ENCODE results near the gene ZNF432. TPM values are rescaled to one million over a fixed set of nuclear protein-coding genes. Genes with fewer than 3 reads are reported as not detected.
"Not testable (repeated sequence)": the region's sequence is repeated elsewhere in the genome, so short reads cannot be mapped to it uniquely, and the experiment has no call there.

ZNF432 gene
- total and polyA plus RNA-seq, 7 donors, result 3.1 to 6.6 (median 4.4) TPM

DNA sequence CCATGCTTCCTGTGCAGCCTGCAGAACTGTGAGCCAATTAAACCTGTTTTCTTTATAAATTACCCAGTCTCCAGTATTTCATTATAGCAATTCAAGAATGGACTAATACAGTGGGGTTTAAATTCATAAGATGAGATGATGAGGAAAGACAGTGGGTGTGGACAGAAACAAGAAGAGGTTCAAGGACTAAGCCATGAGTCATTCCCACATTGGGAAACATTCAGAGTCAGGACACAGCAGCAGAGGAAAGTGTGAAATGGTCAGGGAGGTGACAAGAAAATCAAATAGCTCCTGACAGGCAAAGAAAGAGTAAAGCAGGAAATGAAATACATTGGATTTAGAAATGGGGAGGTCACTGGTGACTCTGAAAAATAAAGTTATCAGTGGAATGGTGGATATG, 37.8 kb upstream of the ZNF432 start:
- Histone ChIP-seq H3K27ac (no peak overlapping the region), H3K4me3 (no peak overlapping the region), H3K4me1 (no peaks in the 10 kb centered on the region), H3K27me3 (ENCODE audit: insufficient read depth in 3 of 3, low read length in 2 of 3) (no peaks in the 10 kb centered on the region), H3K9me3 (peaks cover 10% of the 10 kb centered on the region), H3K36me3 (ENCODE audit: insufficient read depth in 1 of 2, low read depth in 1 of 2) (peaks cover 9 to 57% of the 10 kb centered on the region in 2 donors)
- TF ChIP-seq, protein P1, sequence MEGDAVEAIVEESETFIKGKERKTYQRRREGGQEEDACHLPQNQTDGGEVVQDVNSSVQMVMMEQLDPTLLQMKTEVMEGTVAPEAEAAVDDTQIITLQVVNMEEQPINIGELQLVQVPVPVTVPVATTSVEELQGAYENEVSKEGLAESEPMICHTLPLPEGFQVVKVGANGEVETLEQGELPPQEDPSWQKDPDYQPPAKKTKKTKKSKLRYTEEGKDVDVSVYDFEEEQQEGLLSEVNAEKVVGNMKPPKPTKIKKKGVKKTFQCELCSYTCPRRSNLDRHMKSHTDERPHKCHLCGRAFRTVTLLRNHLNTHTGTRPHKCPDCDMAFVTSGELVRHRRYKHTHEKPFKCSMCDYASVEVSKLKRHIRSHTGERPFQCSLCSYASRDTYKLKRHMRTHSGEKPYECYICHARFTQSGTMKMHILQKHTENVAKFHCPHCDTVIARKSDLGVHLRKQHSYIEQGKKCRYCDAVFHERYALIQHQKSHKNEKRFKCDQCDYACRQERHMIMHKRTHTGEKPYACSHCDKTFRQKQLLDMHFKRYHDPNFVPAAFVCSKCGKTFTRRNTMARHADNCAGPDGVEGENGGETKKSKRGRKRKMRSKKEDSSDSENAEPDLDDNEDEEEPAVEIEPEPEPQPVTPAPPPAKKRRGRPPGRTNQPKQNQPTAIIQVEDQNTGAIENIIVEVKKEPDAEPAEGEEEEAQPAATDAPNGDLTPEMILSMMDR (IDR thresholded peaks at IDR 0.05), result no peak
- ATAC-seq (no peak), DNase-seq (no peak)
- intact Hi-C loops (cut with DNase I), result no loop called here

DNA sequence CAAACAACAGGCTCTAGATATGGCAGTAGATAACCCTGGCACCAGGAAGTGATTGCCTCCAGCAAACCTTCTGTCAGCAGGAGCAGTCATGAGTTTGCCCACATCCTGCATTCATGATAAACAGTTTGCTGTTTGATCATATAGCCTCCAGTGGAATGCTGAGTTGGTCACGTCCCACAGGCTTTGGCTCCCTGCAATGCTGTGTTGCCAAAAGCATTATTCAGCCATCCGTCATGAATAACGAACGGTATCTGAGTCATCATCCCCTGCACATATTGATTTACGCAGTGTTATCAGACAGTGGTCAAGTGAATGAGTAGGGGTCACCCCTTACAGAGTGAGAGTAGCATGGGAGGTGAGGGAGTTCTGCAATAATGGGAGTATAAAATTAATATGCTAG, 21.9 kb upstream of the ZNF432 start:
- TF ChIP-seq, protein P1 (IDR thresholded peaks at IDR 0.05), result no peak
- intact Hi-C loops (cut with DNase I), result no loop called here
- ATAC-seq (no peak), DNase-seq (no peak)
- H3K4me3 ChIP-seq, result no peak overlapping the region
- no peak overlapping the region for H3K27ac ChIP-seq
- 96 to 99% (median 97%) methylated on average over 5 of the region's 5 CpGs for WGBS, 3 donors
- H3K27me3 ChIP-seq (ENCODE audit: insufficient read depth in 3 of 3, low read length in 2 of 3), result no peaks in the 10 kb centered on the region
- H3K9me3 ChIP-seq, result peaks cover 90% of the 10 kb centered on the region
- H3K4me1 ChIP-seq, result no peaks in the 10 kb centered on the region
- H3K36me3 ChIP-seq (ENCODE audit: insufficient read depth in 1 of 2, low read depth in 1 of 2), result peaks cover 36 to 58% of the 10 kb centered on the region in 2 donors

- 84 to 90% (median 89%) methylated on average over 2 of the region's 2 CpGs for WGBS, 3 donors
- TF ChIP-seq, protein P1 (IDR thresholded peaks at IDR 0.05), result no peak
These were observed 21.0 kb upstream of the ZNF432 start for GRCh38 chr19:52069653-52070052.

DNA sequence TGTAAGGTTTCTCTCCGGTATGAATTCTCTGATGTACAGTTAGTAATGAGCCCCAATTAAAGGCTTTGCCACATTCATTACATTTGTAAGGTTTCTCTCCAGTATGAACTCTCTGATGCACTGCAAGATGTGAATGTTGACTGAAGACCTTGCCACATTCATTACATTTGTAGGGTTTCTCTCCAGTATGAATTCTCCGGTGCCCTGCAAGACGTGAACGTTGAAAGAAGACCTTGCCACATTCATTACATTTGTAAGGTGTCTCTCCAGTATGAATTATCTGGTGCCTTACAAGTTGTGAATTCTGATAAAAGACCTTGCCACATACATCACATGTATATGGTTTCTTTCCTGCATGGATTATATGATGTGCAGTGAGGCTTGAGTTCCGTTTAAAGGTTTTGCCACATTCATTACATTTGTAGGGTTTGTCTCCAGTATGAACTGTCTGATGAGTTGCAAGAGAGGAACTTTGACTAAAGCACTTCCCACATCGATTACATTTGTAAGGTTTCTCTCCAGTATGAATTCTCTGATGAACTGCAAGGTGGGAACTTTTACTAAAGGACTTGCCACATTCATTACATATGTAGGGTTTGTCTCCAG, 17.7 kb upstream of the ZNF432 start:
- H3K4me1 ChIP-seq, result no peaks in the 10 kb centered on the region
- peaks cover 27 to 38% of the 10 kb centered on the region in 2 donors for H3K36me3 ChIP-seq (ENCODE audit: insufficient read depth in 1 of 2, low read depth in 1 of 2)
- H3K9me3 ChIP-seq, result peaks cover 85% of the 10 kb centered on the region
- no peak overlapping the region for H3K4me3 ChIP-seq
- TF ChIP-seq, protein P1 (IDR thresholded peaks at IDR 0.05), result no peak
- no peaks in the 10 kb centered on the region for H3K27me3 ChIP-seq (ENCODE audit: insufficient read depth in 3 of 3, low read length in 2 of 3)
- WGBS, 3 donors, result 96 to 99% (median 98%) methylated on average over 6 of the region's 6 CpGs
- H3K27ac ChIP-seq, result no peak overlapping the region
- ATAC-seq (no peak), DNase-seq (no peak)
- intact Hi-C loops (cut with DNase I), result no loop called here

More at GRCh38 chr19:52069653-52070052, 21.0 kb upstream of the ZNF432 start:
- ATAC-seq (no peak), DNase-seq (no peak)
- Histone ChIP-seq H3K27ac (no peak overlapping the region), H3K36me3 (ENCODE audit: insufficient read depth in 1 of 2, low read depth in 1 of 2) (peaks cover 30 to 49% of the 10 kb centered on the region in 2 donors), H3K4me1 (no peaks in the 10 kb centered on the region), H3K27me3 (ENCODE audit: insufficient read depth in 3 of 3, low read length in 2 of 3) (no peaks in the 10 kb centered on the region), H3K9me3 (peaks cover 91% of the 10 kb centered on the region), H3K4me3 (no peak overlapping the region)
- intact Hi-C loops (cut with DNase I), result no loop called here

DNA sequence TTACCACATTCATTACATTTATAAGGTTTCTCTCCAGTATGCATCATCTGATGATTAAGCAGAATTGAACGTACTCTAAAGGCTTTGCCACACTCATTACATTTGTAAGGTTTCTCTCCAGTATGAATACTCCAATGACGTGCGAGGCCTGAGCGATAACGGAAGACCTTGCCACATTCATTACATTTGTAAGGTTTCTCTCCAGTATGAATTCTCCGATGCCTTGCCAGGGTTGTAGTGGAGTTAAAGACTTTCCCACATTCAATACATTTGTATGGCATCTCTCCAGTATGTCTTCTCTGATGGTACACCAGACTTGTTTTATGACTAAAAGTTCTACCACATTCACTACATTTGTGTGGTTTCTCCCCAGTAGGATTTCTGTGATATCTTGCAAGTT, 16.8 kb upstream of the ZNF432 start:
- H3K4me1 ChIP-seq, result no peaks in the 10 kb centered on the region
- H3K27ac ChIP-seq, result no peak overlapping the region
- ATAC-seq (no peak), DNase-seq (no peak)
- intact Hi-C loops (cut with DNase I), result no loop called here
- H3K9me3 ChIP-seq, result peaks cover 86% of the 10 kb centered on the region
- peaks cover 19 to 32% of the 10 kb centered on the region in 2 donors for H3K36me3 ChIP-seq (ENCODE audit: insufficient read depth in 1 of 2, low read depth in 1 of 2)
- WGBS, 3 donors, result 98 to 99% (median 98%) methylated on average over 6 of the region's 6 CpGs
- no peak overlapping the region for H3K4me3 ChIP-seq
- TF ChIP-seq, protein P1 (IDR thresholded peaks at IDR 0.05), result no peak
- no peaks in the 10 kb centered on the region for H3K27me3 ChIP-seq (ENCODE audit: insufficient read depth in 3 of 3, low read length in 2 of 3)

DNA sequence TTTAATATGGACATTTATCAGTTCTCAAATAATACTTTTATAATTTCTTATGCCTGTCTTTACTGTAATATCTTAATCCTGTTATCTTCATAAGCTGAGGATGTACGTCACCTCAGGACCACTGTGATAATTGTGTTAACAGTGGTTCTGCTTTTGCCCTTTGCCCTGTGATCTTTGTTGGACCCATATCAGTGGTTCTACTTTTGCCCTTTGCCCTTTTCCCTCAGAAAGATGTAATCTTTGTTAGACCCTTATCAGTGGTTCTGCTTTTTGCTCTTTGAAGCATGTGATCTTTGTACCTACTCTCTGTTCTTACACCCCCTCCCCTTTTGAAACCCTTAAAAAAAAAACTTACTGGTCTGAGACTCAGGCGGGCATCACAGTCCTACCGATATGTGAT, 7.8 kb upstream of the ZNF432 start:
- 97 to 98% (median 97%) methylated on average over 3 of the region's 3 CpGs for WGBS, 3 donors
- DNase-seq; ATAC-seq; H3K27ac ChIP-seq; H3K4me1 ChIP-seq; H3K4me3 ChIP-seq; H3K27me3 ChIP-seq (ENCODE audit: insufficient read depth in 3 of 3, low read length in 2 of 3); H3K36me3 ChIP-seq (ENCODE audit: insufficient read depth in 1 of 2, low read depth in 1 of 2); intact Hi-C loops (cut with DNase I): not testable (repeated sequence)
- peaks cover 75% of the 10 kb centered on the region for H3K9me3 ChIP-seq

DNA sequence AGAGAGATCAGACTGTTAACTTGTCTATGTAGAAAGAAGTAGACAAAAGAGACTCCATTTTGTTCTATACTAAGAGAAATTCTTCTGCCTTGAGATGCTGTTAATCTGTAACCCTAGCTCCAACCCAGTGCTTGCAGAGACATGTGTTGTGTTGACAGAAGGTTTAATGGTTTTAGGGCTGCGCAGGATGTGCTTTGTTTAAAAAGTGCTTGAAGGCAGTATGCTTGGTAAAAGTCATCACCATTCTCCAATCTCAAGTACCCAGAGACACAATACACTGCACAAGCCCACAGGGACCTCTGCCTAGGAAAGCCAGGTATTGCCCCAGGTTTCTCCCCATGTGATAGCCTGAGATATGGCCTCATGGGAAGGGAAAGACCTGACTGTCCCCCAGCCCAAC, 3.1 kb upstream of the ZNF432 start:
- H3K36me3 ChIP-seq (ENCODE audit: insufficient read depth in 1 of 2, low read depth in 1 of 2); H3K27ac ChIP-seq; ATAC-seq; DNase-seq; H3K4me3 ChIP-seq; H3K4me1 ChIP-seq; H3K27me3 ChIP-seq (ENCODE audit: insufficient read depth in 3 of 3, low read length in 2 of 3): not testable (repeated sequence)
- peaks cover 58% of the 10 kb centered on the region for H3K9me3 ChIP-seq
- intact Hi-C loops (cut with DNase I), result loop anchor here in 1 of 2 donors (5.0 kb wide), 1 partner anchor 46 kb away; the partner anchor contains the start of gene ZNF841
- WGBS, 3 donors, result 38 to 90% (median 88%) methylated on average over 1 of the region's 1 CpG
